ENCODE measurements around the gene CCDC110.

Gene CCDC110

DNA sequence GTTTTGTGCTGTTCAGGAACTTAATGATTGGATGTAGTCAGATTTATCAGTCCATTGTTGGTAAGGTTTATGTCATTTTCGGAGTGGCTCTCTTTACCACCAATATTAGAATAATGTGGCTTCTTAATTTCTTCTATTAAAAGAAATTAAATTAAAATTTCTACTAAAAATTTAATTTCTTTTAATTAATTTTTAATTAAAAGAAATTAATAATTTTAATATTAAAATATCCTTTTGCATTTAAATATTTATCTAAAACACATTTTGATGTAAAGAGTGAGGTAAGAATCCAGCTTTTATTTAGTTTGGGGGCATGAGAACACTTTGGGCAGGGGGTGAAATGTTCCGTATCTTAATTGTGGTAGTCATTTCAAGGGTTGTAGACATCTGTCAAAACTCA lies 30.1 kb downstream of the CCDC110 start:
- Histone ChIP-seq H3F3A (ENCODE audit: control insufficient read depth, insufficient read depth) (no peaks in the 10 kb centered on the region), H3K79me2 (ENCODE audit: control insufficient read depth, low read length) (no peaks in the 10 kb centered on the region), H3K9me2 (replicated peaks; ENCODE audit: control insufficient read depth, low read length) (no peaks in the 10 kb centered on the region), H3K4me3 (ENCODE audit: low read length) (no peak overlapping the region), H3K27ac (ENCODE audit: low read depth, low read length) (no peak overlapping the region), H4K20me1 (ENCODE audit: control insufficient read depth, insufficient read depth, low read depth, low read length) (no peaks in the 10 kb centered on the region), H3K9me3 (ENCODE audit: control insufficient read depth, insufficient read depth, low read length) (no peaks in the 10 kb centered on the region), H3K4me1 (ENCODE audit: control insufficient read depth, low read length) (no peaks in the 10 kb centered on the region), H3K27me3 (ENCODE audit: control insufficient read depth, low read length) (peaks cover 12% of the 10 kb centered on the region), H3K36me3 (ENCODE audit: control insufficient read depth, low read length) (no peaks in the 10 kb centered on the region), H3K4me2 (ENCODE audit: low read length) (no peak overlapping the region)
- TF ChIP-seq CTCF (IDR thresholded peaks at IDR 0.05; ENCODE audit: low read depth, low read length, poor library complexity, severe bottlenecking) (no peak), EZH2phosphoT487 (IDR thresholded peaks at IDR 0.05; ENCODE audit: borderline replicate concordance, low read length) (no peak)

DNA sequence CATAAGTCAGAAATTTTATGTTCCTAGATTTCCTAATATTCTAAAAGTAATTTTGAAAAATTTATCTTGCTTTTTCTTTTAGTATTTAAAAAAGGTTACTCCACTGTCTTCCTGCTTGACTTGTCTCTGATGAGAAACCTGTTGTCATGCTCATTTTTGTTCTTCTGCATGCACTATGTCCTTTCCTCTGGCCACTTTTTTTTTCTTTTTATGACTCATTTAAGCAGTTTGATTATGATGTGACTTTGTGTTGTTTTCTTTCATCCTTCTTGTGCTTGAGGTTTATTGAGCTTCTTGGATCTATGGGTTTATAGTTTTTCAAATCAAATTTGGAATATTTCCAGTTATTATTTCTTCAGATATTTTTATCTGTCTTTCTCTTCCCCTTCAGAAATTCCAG lies 33.7 kb downstream of the CCDC110 start:
- Histone ChIP-seq H3K36me3 (ENCODE audit: control insufficient read depth, low read length) (no peaks in the 10 kb centered on the region), H3K27me3 (ENCODE audit: control insufficient read depth, low read length) (peaks cover 12% of the 10 kb centered on the region), H3K79me2 (ENCODE audit: control insufficient read depth, low read length) (no peaks in the 10 kb centered on the region), H3K4me2 (ENCODE audit: low read length) (no peak overlapping the region), H3F3A (ENCODE audit: control insufficient read depth, insufficient read depth) (no peaks in the 10 kb centered on the region), H3K9me2 (replicated peaks; ENCODE audit: control insufficient read depth, low read length) (no peaks in the 10 kb centered on the region), H3K9me3 (ENCODE audit: control insufficient read depth, insufficient read depth, low read length) (no peaks in the 10 kb centered on the region), H4K20me1 (ENCODE audit: control insufficient read depth, insufficient read depth, low read depth, low read length) (no peaks in the 10 kb centered on the region), H3K4me3 (ENCODE audit: low read length) (no peak overlapping the region), H3K4me1 (ENCODE audit: control insufficient read depth, low read length) (no peaks in the 10 kb centered on the region), H3K27ac (ENCODE audit: low read depth, low read length) (no peak overlapping the region)
- TF ChIP-seq EZH2phosphoT487 (IDR thresholded peaks at IDR 0.05; ENCODE audit: borderline replicate concordance, low read length): no peak

- Histone ChIP-seq H3K27me3 (ENCODE audit: control insufficient read depth, low read length) (peaks cover 17% of the 10 kb centered on the region), H3K4me2 (ENCODE audit: low read length) (no peak overlapping the region), H4K20me1 (ENCODE audit: control insufficient read depth, insufficient read depth, low read depth, low read length) (no peaks in the 10 kb centered on the region), H3K27ac (ENCODE audit: low read depth, low read length) (no peak overlapping the region), H3K79me2 (ENCODE audit: control insufficient read depth, low read length) (no peaks in the 10 kb centered on the region), H3K9me2 (replicated peaks; ENCODE audit: control insufficient read depth, low read length) (no peaks in the 10 kb centered on the region), H3K36me3 (ENCODE audit: control insufficient read depth, low read length) (no peaks in the 10 kb centered on the region), H3K4me3 (ENCODE audit: low read length) (no peak overlapping the region), H3K4me1 (ENCODE audit: control insufficient read depth, low read length) (no peaks in the 10 kb centered on the region), H3F3A (ENCODE audit: control insufficient read depth, insufficient read depth) (no peaks in the 10 kb centered on the region), H3K9me3 (ENCODE audit: control insufficient read depth, insufficient read depth, low read length) (no peaks in the 10 kb centered on the region)
- TF ChIP-seq CTCF (IDR thresholded peaks at IDR 0.05; ENCODE audit: low read depth, low read length, poor library complexity, severe bottlenecking) (no peak), EZH2phosphoT487 (IDR thresholded peaks at IDR 0.05; ENCODE audit: borderline replicate concordance, low read length) (no peak)
These were observed 36.1 kb downstream of the CCDC110 start for GRCh38 chr4:185435466-185435865.

DNA sequence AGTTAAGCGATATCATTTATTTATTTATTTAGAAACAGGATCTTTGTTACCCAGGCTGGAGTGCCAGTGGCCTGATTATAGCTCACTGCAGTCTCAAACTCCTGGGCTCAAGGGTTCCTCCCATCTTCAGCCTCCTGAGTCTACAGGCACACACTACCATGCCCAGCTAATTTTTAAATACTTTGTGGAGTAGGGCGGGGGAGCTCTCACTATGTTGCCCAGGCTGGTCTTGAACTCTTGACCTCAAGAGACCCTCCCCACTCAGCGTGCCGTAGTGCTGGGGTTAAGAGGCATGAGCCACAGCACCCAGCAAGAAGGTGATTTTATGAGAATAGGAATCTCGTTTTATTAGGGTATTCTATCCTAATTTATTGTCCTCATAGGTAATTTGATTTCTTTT lies 41.9 kb downstream of the CCDC110 start:
- Histone ChIP-seq H3K4me3 (ENCODE audit: low read length) (no peak overlapping the region), H3K79me2 (ENCODE audit: control insufficient read depth, low read length) (peaks cover 10% of the 10 kb centered on the region), H3F3A (ENCODE audit: control insufficient read depth, insufficient read depth) (no peaks in the 10 kb centered on the region), H3K36me3 (ENCODE audit: control insufficient read depth, low read length) (peaks cover 4% of the 10 kb centered on the region; the same call in 1 of the 2 replicates), H3K27ac (ENCODE audit: low read depth, low read length) (no peak overlapping the region), H3K9me3 (ENCODE audit: control insufficient read depth, insufficient read depth, low read length) (no peaks in the 10 kb centered on the region), H4K20me1 (ENCODE audit: control insufficient read depth, insufficient read depth, low read depth, low read length) (no peaks in the 10 kb centered on the region), H3K4me1 (ENCODE audit: control insufficient read depth, low read length) (peaks cover 11% of the 10 kb centered on the region), H3K9me2 (replicated peaks; ENCODE audit: control insufficient read depth, low read length) (no peaks in the 10 kb centered on the region), H3K4me2 (ENCODE audit: low read length) (no peak overlapping the region), H3K27me3 (ENCODE audit: control insufficient read depth, low read length) (peaks cover 5% of the 10 kb centered on the region; the same call in 1 of the 2 replicates)
- no peak for TF ChIP-seq EZH2phosphoT487 (IDR thresholded peaks at IDR 0.05; ENCODE audit: borderline replicate concordance, low read length)
- TF ChIP-seq CTCF (IDR thresholded peaks at IDR 0.05; ENCODE audit: low read depth, low read length, poor library complexity, severe bottlenecking): no peak

Measured in DOHH2 (cell line).